Adrenal gland (tissue), 5 donors: Measurements from ENCODE around the gene CRACR2A.

ENCODE experiments used
- CTCF ChIP-seq, 6 experiments: fragments of 450-650 bp in 4 of 6; fragments of 200-600 bp in 2 of 6; sonication (generic) in 1 of 6; IDR thresholded peaks; 1 replicate in 5 of 6; 2 replicates in 1 of 6; pipeline versions ENCODE4 v1.5.1 to v1.8.0; 2016 to 2021; ENCODE audit warnings: antibody characterized with exemption in 6 of 6, mild to moderate bottlenecking in 2 of 6, moderate library complexity in 1 of 6
- POLR2A ChIP-seq, 2 donors: fragments of 450-650 bp; IDR thresholded peaks; one replicate each; pipeline ENCODE4 v1.6.1; 2017; ENCODE audit warnings: antibody characterized with exemption in 2 of 2, mild to moderate bottlenecking in 2 of 2, moderate library complexity in 1 of 2
- donor health status: DM: no; HTN: no; CAD: no.

- TF ChIP-seq POLR2A (IDR thresholded peaks at IDR 0.05), result no peak
- TF ChIP-seq CTCF (IDR thresholded peaks at IDR 0.05), result no peak
Measured at GRCh38 chr12:3631759-3632158, 121.2 kb downstream of the CRACR2A start.
